ENCODE results near the gene SH3BP2.

SH3BP2 gene

GRCh38 chr4:2824836-2825381, 32.0 kb downstream of the SH3BP2 start:
- TF ChIP-seq POLR2AphosphoS5 (IDR thresholded peaks at IDR 0.05; ENCODE audit: low read depth, low read length), result no peak
- TF ChIP-seq TAF1 (IDR thresholded peaks at IDR 0.05; ENCODE audit: borderline replicate concordance, insufficient read depth, low read length), result no peak
- TF ChIP-seq SIN3A (IDR thresholded peaks at IDR 0.05; ENCODE audit: borderline replicate concordance, insufficient read depth, low read length), result no peak
- no peak for TF ChIP-seq FOXP2 (optimal IDR thresholded peaks at IDR 0.05; ENCODE audit: borderline replicate concordance, extremely low read depth, extremely low read length, insufficient read depth)
- no peak for TF ChIP-seq REST (IDR thresholded peaks at IDR 0.05; ENCODE audit: insufficient read depth in 1 of 2, low read depth in 2 of 2, low read length in 2 of 2)

GRCh38 chr4:2825740-2826139, 32.9 kb downstream of the SH3BP2 start:
- TF ChIP-seq TAF1 (IDR thresholded peaks at IDR 0.05; ENCODE audit: borderline replicate concordance, insufficient read depth, low read length), result no peak
- TF ChIP-seq SIN3A (IDR thresholded peaks at IDR 0.05; ENCODE audit: borderline replicate concordance, insufficient read depth, low read length), result no peak
- TF ChIP-seq POLR2AphosphoS5 (IDR thresholded peaks at IDR 0.05; ENCODE audit: low read depth, low read length), result no peak
- no peak for TF ChIP-seq REST (IDR thresholded peaks at IDR 0.05; ENCODE audit: insufficient read depth in 1 of 2, low read depth in 2 of 2, low read length in 2 of 2)
- no peak for TF ChIP-seq FOXP2 (optimal IDR thresholded peaks at IDR 0.05; ENCODE audit: borderline replicate concordance, extremely low read depth, extremely low read length, insufficient read depth)

- TF ChIP-seq SIN3A (IDR thresholded peaks at IDR 0.05; ENCODE audit: borderline replicate concordance, insufficient read depth, low read length) (no peak), POLR2AphosphoS5 (IDR thresholded peaks at IDR 0.05; ENCODE audit: low read depth, low read length) (no peak), TAF1 (IDR thresholded peaks at IDR 0.05; ENCODE audit: borderline replicate concordance, insufficient read depth, low read length) (no peak), FOXP2 (optimal IDR thresholded peaks at IDR 0.05; ENCODE audit: borderline replicate concordance, extremely low read depth, extremely low read length, insufficient read depth) (no peak), REST (IDR thresholded peaks at IDR 0.05; ENCODE audit: insufficient read depth in 1 of 2, low read depth in 2 of 2, low read length in 2 of 2) (no peak)
These were observed 34.4 kb downstream of the SH3BP2 start for GRCh38 chr4:2827071-2827873.

- TF ChIP-seq REST (IDR thresholded peaks at IDR 0.05; ENCODE audit: insufficient read depth in 1 of 2, low read depth in 2 of 2, low read length in 2 of 2), result no peak
- no peak for TF ChIP-seq FOXP2 (optimal IDR thresholded peaks at IDR 0.05; ENCODE audit: borderline replicate concordance, extremely low read depth, extremely low read length, insufficient read depth)
- no peak for TF ChIP-seq POLR2AphosphoS5 (IDR thresholded peaks at IDR 0.05; ENCODE audit: low read depth, low read length)
- no peak for TF ChIP-seq SIN3A (IDR thresholded peaks at IDR 0.05; ENCODE audit: borderline replicate concordance, insufficient read depth, low read length)
These were observed 35.2 kb downstream of the SH3BP2 start for GRCh38 chr4:2827874-2828751.

Data from PFSK-1 (cell line).